ENCODE results near the gene FAR2.

DNA sequence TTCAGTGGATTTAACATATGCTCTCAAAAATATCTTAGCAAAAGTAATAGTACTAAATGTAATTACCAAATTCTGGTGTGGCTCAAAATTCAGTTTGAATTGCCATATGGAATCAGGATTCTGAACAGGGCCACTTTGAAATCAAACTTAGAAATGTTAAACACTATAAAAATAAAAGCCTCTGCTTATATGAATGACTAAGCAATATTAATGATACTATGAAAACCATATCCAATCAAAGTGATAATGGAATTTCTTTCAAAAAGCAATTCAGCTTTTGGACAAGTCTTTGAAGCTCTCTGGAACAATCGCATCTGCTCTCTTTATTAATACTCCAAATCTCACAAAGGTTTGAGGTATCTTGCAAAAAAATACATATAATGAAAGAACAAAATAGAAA lies 180.3 kb downstream of the FAR2 start:
- TF ChIP-seq, protein P1, sequence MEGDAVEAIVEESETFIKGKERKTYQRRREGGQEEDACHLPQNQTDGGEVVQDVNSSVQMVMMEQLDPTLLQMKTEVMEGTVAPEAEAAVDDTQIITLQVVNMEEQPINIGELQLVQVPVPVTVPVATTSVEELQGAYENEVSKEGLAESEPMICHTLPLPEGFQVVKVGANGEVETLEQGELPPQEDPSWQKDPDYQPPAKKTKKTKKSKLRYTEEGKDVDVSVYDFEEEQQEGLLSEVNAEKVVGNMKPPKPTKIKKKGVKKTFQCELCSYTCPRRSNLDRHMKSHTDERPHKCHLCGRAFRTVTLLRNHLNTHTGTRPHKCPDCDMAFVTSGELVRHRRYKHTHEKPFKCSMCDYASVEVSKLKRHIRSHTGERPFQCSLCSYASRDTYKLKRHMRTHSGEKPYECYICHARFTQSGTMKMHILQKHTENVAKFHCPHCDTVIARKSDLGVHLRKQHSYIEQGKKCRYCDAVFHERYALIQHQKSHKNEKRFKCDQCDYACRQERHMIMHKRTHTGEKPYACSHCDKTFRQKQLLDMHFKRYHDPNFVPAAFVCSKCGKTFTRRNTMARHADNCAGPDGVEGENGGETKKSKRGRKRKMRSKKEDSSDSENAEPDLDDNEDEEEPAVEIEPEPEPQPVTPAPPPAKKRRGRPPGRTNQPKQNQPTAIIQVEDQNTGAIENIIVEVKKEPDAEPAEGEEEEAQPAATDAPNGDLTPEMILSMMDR (conservative IDR thresholded peaks at IDR 0.05) = no peak
- TF ChIP-seq EZH2 (IDR thresholded peaks at IDR 0.05; ENCODE audit: low read depth) = no peak
